HL-60 (cell line): Measurements from ENCODE around the gene SNX30.

Source experiments
- CTCF ChIP-seq: IDR thresholded peaks from one replicate; pipeline ENCODE4 v1.5.1; 2011; ENCODE audit warnings: low read length, control low read depth, inconsistent platforms; ENCODE audit not compliant: insufficient read depth
- GABPA ChIP-seq: IDR thresholded peaks from 2 replicates; pipeline ENCODE4 v1.6.1; 2012; ENCODE audit warnings: low read depth
- POLR2AphosphoS5 ChIP-seq: IDR thresholded peaks from 2 replicates; pipeline ENCODE4 v1.6.1; 2012; ENCODE audit warnings: low read depth
- SPI1 ChIP-seq: IDR thresholded peaks from 2 replicates; pipeline ENCODE4 v1.6.1; 2012; ENCODE audit warnings: low read depth, mild to moderate bottlenecking, borderline replicate concordance
- TF ChIP-seq, protein P1 (sequence below): IDR thresholded peaks from 2 replicates; pipeline ENCODE4 v1.6.1; 2012; ENCODE audit warnings: low read depth; ENCODE audit not compliant: insufficient replicate concordance

- TF ChIP-seq CTCF (no peak), POLR2AphosphoS5 (no peak), GABPA (no peak), SPI1 (no peak)
- TF ChIP-seq, protein P1, sequence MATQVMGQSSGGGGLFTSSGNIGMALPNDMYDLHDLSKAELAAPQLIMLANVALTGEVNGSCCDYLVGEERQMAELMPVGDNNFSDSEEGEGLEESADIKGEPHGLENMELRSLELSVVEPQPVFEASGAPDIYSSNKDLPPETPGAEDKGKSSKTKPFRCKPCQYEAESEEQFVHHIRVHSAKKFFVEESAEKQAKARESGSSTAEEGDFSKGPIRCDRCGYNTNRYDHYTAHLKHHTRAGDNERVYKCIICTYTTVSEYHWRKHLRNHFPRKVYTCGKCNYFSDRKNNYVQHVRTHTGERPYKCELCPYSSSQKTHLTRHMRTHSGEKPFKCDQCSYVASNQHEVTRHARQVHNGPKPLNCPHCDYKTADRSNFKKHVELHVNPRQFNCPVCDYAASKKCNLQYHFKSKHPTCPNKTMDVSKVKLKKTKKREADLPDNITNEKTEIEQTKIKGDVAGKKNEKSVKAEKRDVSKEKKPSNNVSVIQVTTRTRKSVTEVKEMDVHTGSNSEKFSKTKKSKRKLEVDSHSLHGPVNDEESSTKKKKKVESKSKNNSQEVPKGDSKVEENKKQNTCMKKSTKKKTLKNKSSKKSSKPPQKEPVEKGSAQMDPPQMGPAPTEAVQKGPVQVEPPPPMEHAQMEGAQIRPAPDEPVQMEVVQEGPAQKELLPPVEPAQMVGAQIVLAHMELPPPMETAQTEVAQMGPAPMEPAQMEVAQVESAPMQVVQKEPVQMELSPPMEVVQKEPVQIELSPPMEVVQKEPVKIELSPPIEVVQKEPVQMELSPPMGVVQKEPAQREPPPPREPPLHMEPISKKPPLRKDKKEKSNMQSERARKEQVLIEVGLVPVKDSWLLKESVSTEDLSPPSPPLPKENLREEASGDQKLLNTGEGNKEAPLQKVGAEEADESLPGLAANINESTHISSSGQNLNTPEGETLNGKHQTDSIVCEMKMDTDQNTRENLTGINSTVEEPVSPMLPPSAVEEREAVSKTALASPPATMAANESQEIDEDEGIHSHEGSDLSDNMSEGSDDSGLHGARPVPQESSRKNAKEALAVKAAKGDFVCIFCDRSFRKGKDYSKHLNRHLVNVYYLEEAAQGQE = no peak
Observed at GRCh38 chr9:112753725-112754124, 3.2 kb downstream of the SNX30 start.
